GM15510 (cell line): ENCODE data around the gene WDFY2.

Experiments used
- POLR2A ChIP-seq: IDR thresholded peaks from 3 replicates; pipeline ENCODE4 v1.6.1; 2011; ENCODE audit warnings: borderline replicate concordance; ENCODE audit not compliant: insufficient read length; ENCODE audit errors: extremely low read depth

The WDFY2 gene

GRCh38 chr13:51612867-51613266, 28.6 kb downstream of the WDFY2 start:
- no peak for TF ChIP-seq POLR2A

- TF ChIP-seq POLR2A, result no peak
Observed at GRCh38 chr13:51613535-51613934, 29.3 kb downstream of the WDFY2 start.

- TF ChIP-seq POLR2A, result peak; percentile 50
Observed at GRCh38 chr13:51614350-51614786, 30.1 kb downstream of the WDFY2 start.

- no peak for TF ChIP-seq POLR2A
Observed at GRCh38 chr13:51618626-51619025, 34.4 kb downstream of the WDFY2 start.

- TF ChIP-seq POLR2A, result no peak
Observed at GRCh38 chr13:51619614-51620013, 35.4 kb downstream of the WDFY2 start.

- TF ChIP-seq POLR2A, result no peak
Observed at GRCh38 chr13:51620165-51620983, 36.1 kb downstream of the WDFY2 start.

GRCh38 chr13:51621602-51622001, 37.3 kb downstream of the WDFY2 start:
- TF ChIP-seq POLR2A, result no peak

- TF ChIP-seq POLR2A, result no peak
Observed at GRCh38 chr13:51623473-51623872, 39.2 kb downstream of the WDFY2 start.

- no peak for TF ChIP-seq POLR2A
Observed at GRCh38 chr13:51624207-51624606, 39.9 kb downstream of the WDFY2 start.

- no peak for TF ChIP-seq POLR2A
Observed at GRCh38 chr13:51624695-51625345, 40.6 kb downstream of the WDFY2 start.

- TF ChIP-seq POLR2A, result no peak
Observed at GRCh38 chr13:51625555-51626345, 41.5 kb downstream of the WDFY2 start.

- no peak for TF ChIP-seq POLR2A
Observed at GRCh38 chr13:51626749-51627148, 42.5 kb downstream of the WDFY2 start.

GRCh38 chr13:51628059-51628852, 44.0 kb downstream of the WDFY2 start:
- no peak for TF ChIP-seq POLR2A

GRCh38 chr13:51629491-51630287, 45.4 kb downstream of the WDFY2 start:
- no peak for TF ChIP-seq POLR2A
